Activated CD4-positive, alpha-beta T cell treated with anti-CD3 and anti-CD28 coated beads, Interleukin-10, Interleukin-2, amounts not matched to agents 100 ng/mL and 50 ng/mL, durations not matched to agents 16 hours and 8 hours (primary cell): ENCODE measurements around the gene FRMPD4.

ENCODE experiments used
- DNase-seq: peaks from one replicate; pipeline ENCODE4 v3.0.0-alpha.2; 2020

Gene FRMPD4

GRCh38 chrX:12223650-12224049 lies 85.4 kb downstream of the FRMPD4 start:
- no peak for DNase-seq

- no peak for DNase-seq
These were observed 86.8 kb downstream of the FRMPD4 start for GRCh38 chrX:12225107-12225506.

- DNase-seq = no peak
These were observed 89.3 kb downstream of the FRMPD4 start for GRCh38 chrX:12227412-12228041.

GRCh38 chrX:12228862-12229261 lies 90.6 kb downstream of the FRMPD4 start:
- no peak for DNase-seq

- DNase-seq = no peak
These were observed 91.7 kb downstream of the FRMPD4 start for GRCh38 chrX:12229986-12230385.

GRCh38 chrX:12234534-12235329 lies 96.5 kb downstream of the FRMPD4 start:
- DNase-seq = no peak

- DNase-seq = no peak
These were observed 97.9 kb downstream of the FRMPD4 start for GRCh38 chrX:12236156-12236555.

GRCh38 chrX:12237131-12237530 lies 98.9 kb downstream of the FRMPD4 start:
- no peak for DNase-seq

- DNase-seq = no peak
These were observed 99.5 kb downstream of the FRMPD4 start for GRCh38 chrX:12237771-12238170.

GRCh38 chrX:12239356-12240082 lies 101.2 kb downstream of the FRMPD4 start:
- DNase-seq = no peak

GRCh38 chrX:12240491-12240890 lies 102.2 kb downstream of the FRMPD4 start:
- no peak for DNase-seq

GRCh38 chrX:12241026-12241425 lies 102.8 kb downstream of the FRMPD4 start:
- DNase-seq = no peak

GRCh38 chrX:12245650-12246645 lies 107.7 kb downstream of the FRMPD4 start:
- no peak for DNase-seq

GRCh38 chrX:12249997-12250396 lies 111.7 kb downstream of the FRMPD4 start:
- no peak for DNase-seq

- no peak for DNase-seq
These were observed 124.9 kb downstream of the FRMPD4 start for GRCh38 chrX:12263211-12263610.

- no peak for DNase-seq
These were observed 131.2 kb downstream of the FRMPD4 start for GRCh38 chrX:12269484-12269883.

- no peak for DNase-seq
These were observed 139.9 kb downstream of the FRMPD4 start for GRCh38 chrX:12278151-12278550.

GRCh38 chrX:12282991-12283390 lies 144.7 kb downstream of the FRMPD4 start:
- no peak for DNase-seq

GRCh38 chrX:12292996-12293765 lies 154.9 kb downstream of the FRMPD4 start:
- DNase-seq = no peak

GRCh38 chrX:12297353-12297752 lies 159.1 kb downstream of the FRMPD4 start:
- no peak for DNase-seq

- no peak for DNase-seq
These were observed 163.0 kb downstream of the FRMPD4 start for GRCh38 chrX:12301288-12301687.

- DNase-seq = no peak
These were observed 166.0 kb downstream of the FRMPD4 start for GRCh38 chrX:12304261-12304660.
